Esophagus squamous epithelium (tissue), 5 donors: ENCODE data around the gene SBNO2. TPM values are rescaled to one million over a fixed set of nuclear protein-coding genes. Genes with fewer than 3 reads are reported as not detected.

Experiments
- DNase-seq: peaks from one replicate; lab custom pipeline; 2025; lab: John Stamatoyannopoulos, UW
- H3K27ac ChIP-seq, 4 donors: fragments of 200-600 bp; sonication (generic); one replicate each; pipeline ENCODE4 v1.5.1; 2016 to 2019; ENCODE audit warnings: mild to moderate bottlenecking in 1 of 4
- H3K27me3 ChIP-seq, 4 donors: fragments of 200-600 bp; sonication (generic); 1 replicate in 3 of 4; 2 replicates in 1 of 4; pipeline versions ENCODE4 v1.5.1 to v1.6.0; 2017 to 2021; ENCODE audit warnings: antibody characterized with exemption in 1 of 4
- H3K36me3 ChIP-seq, 3 donors: fragments of 200-600 bp; sonication (generic); one replicate each; pipeline ENCODE4 v1.5.1; 2016 to 2019
- H3K4me1 ChIP-seq, 3 donors: fragments of 200-600 bp; sonication (generic); one replicate each; pipeline ENCODE4 v1.5.1; 2017 to 2019
- H3K4me3 ChIP-seq, 4 donors: fragments of 200-600 bp; sonication (generic); 1 replicate in 3 of 4; 2 replicates in 1 of 4; pipeline ENCODE4 v1.5.1; 2016 to 2019; ENCODE audit warnings: mild to moderate bottlenecking in 2 of 4, moderate library complexity in 1 of 4
- H3K9me3 ChIP-seq, 3 donors: fragments of 200-600 bp; sonication (generic); one replicate each; pipeline ENCODE4 v1.5.1; 2016 to 2019
- POLR2A ChIP-seq, 4 donors: fragments of 450-650 bp; IDR thresholded peaks; one replicate each; pipeline ENCODE4 v1.6.1; 2017; ENCODE audit warnings: antibody characterized with exemption in 4 of 4, mild to moderate bottlenecking in 4 of 4, moderate library complexity in 3 of 4
- WGBS, 2 donors: methylation state at CpG; one replicate each; pipeline ENCODE4 v1.1.5; 2018; 5-methylcytosine and 5-hydroxymethylcytosine counted together
- intact Hi-C: fragments of 100-400 bp; cut with DNase I; formaldehyde crosslinking; loops from one replicate; pipeline ENCODE4 v1.15.0; 2022
- total RNA-seq, 4 donors: library from RNA; depleted of rRNA; stranded (reverse); fragments of >200 nt; gene quantifications; one replicate each; pipeline ENCODE4 v1.1.0, GENCODE V29; 2016
- TF ChIP-seq, protein P1 (sequence below), 6 experiments: fragments of 450-650 bp in 4 of 6; fragments of 200-600 bp in 2 of 6; sonication (generic) in 2 of 6; IDR thresholded peaks; one replicate each; pipeline ENCODE4 v1.5.1; 2016 to 2019; ENCODE audit warnings: antibody characterized with exemption in 6 of 6, mild to moderate bottlenecking in 4 of 6, moderate library complexity in 4 of 6
- donor health status: DM: yes; HTN: yes; CAD: no.

SBNO2 gene
- total RNA-seq, 4 donors from 2014 or later, result 31.3 to 84.3 (median 68.3) TPM

DNA sequence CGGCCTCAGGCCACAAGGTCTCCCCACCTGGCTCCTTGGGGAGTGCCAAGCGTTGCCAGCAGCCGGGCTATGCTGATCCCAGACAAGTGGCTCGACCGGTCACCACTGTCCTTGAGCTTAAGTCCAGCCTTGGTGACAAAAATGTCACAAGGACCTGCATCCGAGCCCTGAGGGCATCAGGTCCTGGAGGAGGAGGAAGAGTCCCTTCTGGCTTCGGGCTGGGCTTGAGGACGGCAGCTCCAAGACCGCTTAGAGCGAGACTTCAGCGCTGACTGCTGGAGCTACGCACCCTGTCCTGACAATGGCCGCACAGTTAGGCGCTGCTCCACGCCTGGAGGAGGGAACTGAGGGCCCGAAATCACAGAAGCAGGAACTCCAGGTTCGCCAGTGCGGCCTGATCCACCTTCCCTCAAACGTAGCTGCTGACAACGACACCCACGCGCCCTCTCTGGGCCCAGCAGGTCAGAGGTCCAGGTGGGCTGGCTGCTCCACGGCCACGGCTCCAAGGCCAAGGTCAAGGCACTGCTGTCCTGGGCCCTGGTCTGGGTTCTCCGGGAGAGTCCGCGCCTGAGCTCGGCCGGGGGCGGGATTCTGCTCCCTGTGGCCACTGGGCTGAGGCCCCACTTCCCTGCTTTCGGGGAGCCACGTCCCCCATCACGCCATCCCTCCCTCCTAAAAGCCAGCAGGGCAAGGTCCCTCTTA lies 7.0 kb downstream of the SBNO2 start:
- Histone ChIP-seq H3K4me3 (peak overlapping the region in 2 of 4 donors; percentile 38 to 87), H3K27ac (peak overlapping the region; percentile 89 to 100 (median 96)), H3K36me3 (peaks cover 0 to 33% (median 0%) of the 10 kb centered on the region in 3 donors), H3K4me1 (peaks cover 54 to 80% (median 55%) of the 10 kb centered on the region in 3 donors), H3K27me3 (no peaks in the 10 kb centered on the region), H3K9me3 (no peaks in the 10 kb centered on the region)
- 74% methylated on average over 11 of the region's 33 CpGs; no CpG with 5 or more reads in 1 of the 2 donors for WGBS, 2 donors
- no peak for DNase-seq
- intact Hi-C loops, result loop anchor here (10.0 kb wide), 1 partner anchor 52 kb away; no protein-coding TSS in a partner anchor
- no peak for TF ChIP-seq POLR2A (IDR thresholded peaks at IDR 0.05)
- TF ChIP-seq, protein P1, sequence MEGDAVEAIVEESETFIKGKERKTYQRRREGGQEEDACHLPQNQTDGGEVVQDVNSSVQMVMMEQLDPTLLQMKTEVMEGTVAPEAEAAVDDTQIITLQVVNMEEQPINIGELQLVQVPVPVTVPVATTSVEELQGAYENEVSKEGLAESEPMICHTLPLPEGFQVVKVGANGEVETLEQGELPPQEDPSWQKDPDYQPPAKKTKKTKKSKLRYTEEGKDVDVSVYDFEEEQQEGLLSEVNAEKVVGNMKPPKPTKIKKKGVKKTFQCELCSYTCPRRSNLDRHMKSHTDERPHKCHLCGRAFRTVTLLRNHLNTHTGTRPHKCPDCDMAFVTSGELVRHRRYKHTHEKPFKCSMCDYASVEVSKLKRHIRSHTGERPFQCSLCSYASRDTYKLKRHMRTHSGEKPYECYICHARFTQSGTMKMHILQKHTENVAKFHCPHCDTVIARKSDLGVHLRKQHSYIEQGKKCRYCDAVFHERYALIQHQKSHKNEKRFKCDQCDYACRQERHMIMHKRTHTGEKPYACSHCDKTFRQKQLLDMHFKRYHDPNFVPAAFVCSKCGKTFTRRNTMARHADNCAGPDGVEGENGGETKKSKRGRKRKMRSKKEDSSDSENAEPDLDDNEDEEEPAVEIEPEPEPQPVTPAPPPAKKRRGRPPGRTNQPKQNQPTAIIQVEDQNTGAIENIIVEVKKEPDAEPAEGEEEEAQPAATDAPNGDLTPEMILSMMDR (IDR thresholded peaks at IDR 0.05), result no peak

DNA sequence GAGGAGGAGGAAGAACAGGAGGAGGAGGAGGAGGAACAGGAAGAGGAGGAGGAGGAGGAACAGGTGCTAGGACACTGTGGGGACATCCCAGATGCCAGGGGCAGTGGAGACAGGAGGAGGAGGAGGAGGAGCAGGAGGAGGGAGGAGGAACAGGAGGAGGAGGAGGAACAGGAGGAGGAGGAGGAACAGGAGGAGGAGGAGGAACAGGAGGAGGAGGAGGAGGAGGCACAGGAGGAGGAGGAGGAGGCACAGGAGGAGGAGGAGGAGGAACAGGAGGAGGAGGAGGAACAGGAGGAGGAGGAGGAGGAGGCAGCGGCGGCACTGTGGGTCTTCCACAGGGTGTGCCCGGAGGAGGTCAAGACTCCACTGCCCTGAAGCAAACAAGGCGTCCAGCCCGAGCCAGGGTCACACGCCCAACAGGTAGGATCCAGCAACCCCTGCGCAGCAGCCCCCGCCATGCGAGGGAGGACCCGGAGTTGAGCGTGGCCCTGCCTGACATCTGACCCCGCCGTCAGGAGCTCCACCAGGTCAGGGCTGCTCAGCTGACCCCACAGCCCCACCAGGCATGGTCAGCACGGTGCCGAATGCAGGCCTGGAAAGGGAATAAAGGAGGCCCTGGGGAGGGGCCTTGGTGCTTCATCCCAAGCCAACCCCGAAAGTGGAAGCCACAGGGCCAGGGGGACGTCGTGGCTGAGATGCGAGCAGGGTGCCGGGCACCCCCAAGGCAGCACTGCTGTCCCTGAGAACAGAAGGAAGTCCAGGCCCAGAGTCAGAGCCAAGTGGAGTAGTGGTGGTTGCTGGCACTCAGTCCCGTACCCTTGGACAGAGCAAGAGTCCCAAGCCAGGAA lies 9.2 kb downstream of the SBNO2 start:
- 52 to 67% methylated on average over 9 of the region's 21 CpGs for WGBS, 2 donors
- Histone ChIP-seq H3K4me3 (no peak overlapping the region), H3K4me1 (peaks cover 41 to 72% (median 43%) of the 10 kb centered on the region in 3 donors), H3K9me3 (no peaks in the 10 kb centered on the region), H3K27ac (peak overlapping the region; percentile 5 to 40 (median 35)), H3K27me3 (no peaks in the 10 kb centered on the region), H3K36me3 (peaks cover 0 to 41% (median 0%) of the 10 kb centered on the region in 3 donors)
- TF ChIP-seq, protein P1 (IDR thresholded peaks at IDR 0.05), result no peak
- TF ChIP-seq POLR2A (IDR thresholded peaks at IDR 0.05), result no peak
- intact Hi-C loops, result loop anchor here (10.0 kb wide), 1 partner anchor 50 kb away; no protein-coding TSS in a partner anchor
- no peak for DNase-seq

DNA sequence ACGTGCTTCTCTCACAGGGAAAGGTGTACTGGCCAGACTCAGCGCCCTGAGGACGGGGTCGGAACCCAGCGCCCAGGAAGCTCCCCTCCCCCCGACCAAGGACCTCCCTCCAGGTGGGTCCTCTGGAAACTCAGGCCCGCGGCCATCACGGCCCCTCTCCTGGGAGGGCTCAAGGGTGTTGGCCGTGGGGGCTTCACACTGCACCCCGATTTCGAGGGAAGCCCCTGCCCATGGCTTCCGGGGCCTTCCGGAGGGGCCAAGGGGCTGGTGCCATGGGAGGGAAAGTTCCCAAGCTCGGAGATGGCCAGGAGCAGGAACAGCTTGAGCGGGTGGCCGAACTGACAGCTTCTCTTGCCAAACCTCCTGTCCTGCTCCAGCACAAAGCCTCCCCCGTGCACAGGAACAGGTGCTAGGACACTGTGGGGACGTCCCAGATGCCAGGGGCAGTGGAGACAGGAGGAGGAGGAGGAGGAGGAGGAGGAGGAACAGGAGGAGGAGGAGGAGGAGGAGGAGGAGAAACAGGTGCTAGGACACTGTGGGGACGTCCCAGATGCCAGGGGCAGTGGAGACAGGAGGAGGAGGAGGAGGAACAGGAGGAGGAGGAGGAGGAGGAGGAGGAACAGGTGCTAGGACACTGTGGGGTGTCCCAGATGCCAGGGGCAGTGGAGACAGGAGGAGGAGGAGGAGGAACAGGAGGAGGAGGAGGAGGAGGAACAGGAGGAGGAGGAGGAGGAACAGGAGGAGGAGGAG lies 10.0 kb downstream of the SBNO2 start:
- TF ChIP-seq POLR2A (IDR thresholded peaks at IDR 0.05), result no peak
- TF ChIP-seq, protein P1 (IDR thresholded peaks at IDR 0.05), result no peak
- intact Hi-C loops, result loop anchor here (10.0 kb wide), 1 partner anchor 49 kb away; no protein-coding TSS in a partner anchor
- H3K27ac ChIP-seq, result peak overlapping the region in 1 of 4 donors; percentile 5
- H3K36me3 ChIP-seq, result peaks cover 0 to 43% (median 0%) of the 10 kb centered on the region in 3 donors
- H3K4me3 ChIP-seq, result no peak overlapping the region
- H3K4me1 ChIP-seq, result peaks cover 33 to 67% (median 35%) of the 10 kb centered on the region in 3 donors
- H3K27me3 ChIP-seq, result no peaks in the 10 kb centered on the region
- 57 to 64% methylated on average over 3 to 5 of the region's 20 CpGs for WGBS, 2 donors
- H3K9me3 ChIP-seq, result no peaks in the 10 kb centered on the region
- no peak for DNase-seq

DNA sequence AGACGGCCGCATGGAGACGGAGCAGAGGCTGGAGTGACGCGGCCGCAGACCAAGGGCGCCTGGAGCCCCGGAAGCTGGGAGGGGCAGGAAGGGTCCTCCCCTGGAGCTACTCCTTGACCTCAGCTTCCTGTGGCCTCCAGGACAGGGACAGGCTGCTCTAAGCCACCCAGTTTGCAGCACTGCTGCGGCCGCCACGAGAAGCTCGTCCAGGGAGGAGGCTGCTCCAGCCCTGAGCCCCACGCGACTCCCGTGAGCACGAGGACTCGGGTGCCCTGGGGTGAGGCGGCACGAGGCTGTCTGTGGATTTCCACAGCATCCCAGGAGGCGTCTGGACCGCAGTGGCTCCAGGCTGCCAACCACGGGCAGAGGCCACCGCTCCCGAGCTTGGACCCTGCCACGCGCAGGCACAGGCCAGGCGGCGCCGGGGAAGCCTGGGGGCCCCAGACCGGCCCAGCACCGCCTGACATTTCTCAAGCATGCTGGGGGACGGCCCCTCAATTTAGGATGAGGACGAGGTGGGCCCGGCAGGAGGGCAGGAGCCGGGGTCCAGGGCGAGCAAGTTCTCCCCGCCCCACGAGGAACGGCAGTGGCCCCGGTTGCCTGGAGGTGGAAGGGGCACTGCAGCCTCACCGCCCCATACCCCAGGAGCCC lies 10.7 kb downstream of the SBNO2 start:
- Histone ChIP-seq H3K27me3 (no peaks in the 10 kb centered on the region), H3K4me3 (no peak overlapping the region), H3K36me3 (peaks cover 0 to 49% (median 0%) of the 10 kb centered on the region in 3 donors), H3K4me1 (peaks cover 29 to 66% (median 29%) of the 10 kb centered on the region in 3 donors), H3K27ac (peak overlapping the region in 2 of 4 donors; percentile 5 to 21), H3K9me3 (no peaks in the 10 kb centered on the region)
- no peak for DNase-seq
- TF ChIP-seq, protein P1 (IDR thresholded peaks at IDR 0.05), result no peak
- TF ChIP-seq POLR2A (IDR thresholded peaks at IDR 0.05), result no peak
- WGBS, 2 donors, result 85 to 91% methylated on average over 8 to 21 of the region's 41 CpGs
- intact Hi-C loops, result loop anchor here (10.0 kb wide), 1 partner anchor 49 kb away; no protein-coding TSS in a partner anchor
